Kidney tubule cell (primary cell): ENCODE measurements around the gene ELK4.
"Not testable (repeated sequence)": the region's sequence is repeated elsewhere in the genome, so short reads cannot be mapped to it uniquely, and the experiment has no call there.

Experiments used
- DNase-seq: peaks from one replicate; pipeline ENCODE4 v3.0.0-alpha.2; 2018; ENCODE audit warnings: low spot score

Gene ELK4

GRCh38 chr1:205664399-205665017 lies 32.7 kb upstream of the ELK4 start:
- peak; percentile 83 for DNase-seq

GRCh38 chr1:205663286-205663936 lies 31.6 kb upstream of the ELK4 start:
- DNase-seq = no peak

GRCh38 chr1:205662791-205663190 lies 31.0 kb upstream of the ELK4 start:
- no peak for DNase-seq

- no peak for DNase-seq
Measured at GRCh38 chr1:205662135-205662738, 30.4 kb upstream of the ELK4 start.

GRCh38 chr1:205661429-205662134 lies 29.8 kb upstream of the ELK4 start:
- DNase-seq = no peak

- DNase-seq = no peak
Measured at GRCh38 chr1:205660361-205660760, 28.6 kb upstream of the ELK4 start.

- DNase-seq = peak; percentile 69
Measured at GRCh38 chr1:205658943-205659581, 27.3 kb upstream of the ELK4 start.

GRCh38 chr1:205656236-205656635 lies 24.4 kb upstream of the ELK4 start:
- DNase-seq = no peak

- DNase-seq = no peak
Measured at GRCh38 chr1:205652984-205653383, 21.2 kb upstream of the ELK4 start.

- peak; percentile 25 for DNase-seq
Measured at GRCh38 chr1:205650241-205650640, 18.4 kb upstream of the ELK4 start.

- DNase-seq = no peak
Measured at GRCh38 chr1:205645519-205645918, 13.7 kb upstream of the ELK4 start.

- no peak for DNase-seq
Measured at GRCh38 chr1:205642679-205643307, 11.0 kb upstream of the ELK4 start.

- no peak for DNase-seq
Measured at GRCh38 chr1:205639567-205639966, 7.8 kb upstream of the ELK4 start.

GRCh38 chr1:205637854-205638468 lies 6.2 kb upstream of the ELK4 start:
- DNase-seq = no peak

GRCh38 chr1:205636732-205637131 lies 4.9 kb upstream of the ELK4 start:
- DNase-seq = no peak

GRCh38 chr1:205636138-205636530 lies 4.3 kb upstream of the ELK4 start:
- not testable (repeated sequence) for DNase-seq

GRCh38 chr1:205633421-205633976 lies 1.7 kb upstream of the ELK4 start:
- no peak for DNase-seq

- peak; percentile 34 for DNase-seq
Measured at GRCh38 chr1:205632669-205633169, 908 bp upstream of the ELK4 start.

GRCh38 chr1:205631010-205631767 lies 622 bp downstream of the ELK4 start:
- peak; percentile 86 for DNase-seq

GRCh38 chr1:205630651-205631009 lies 1.2 kb downstream of the ELK4 start:
- no peak for DNase-seq
